Astrocyte of the cerebellum (primary cell): ENCODE measurements around the gene MAPK14.
"Not testable (repeated sequence)": the region's sequence is repeated elsewhere in the genome, so short reads cannot be mapped to it uniquely, and the experiment has no call there.

Experiments used
- DNase-seq: peaks from one replicate; pipeline ENCODE4 v3.0.0-alpha.2; 2011; ENCODE audit warnings: low read depth
- H3K4me3 ChIP-seq: 2 replicates; pipeline ENCODE4 v1.5.1; 2011; ENCODE audit warnings: mild to moderate bottlenecking, low read depth, low read length, moderate library complexity
- in situ Hi-C: cut with HindIII; loops from 2 replicates; pipeline ENCODE4 v1.10.0; 2017; ENCODE audit warnings: low sequenced_read_pairs
- TF ChIP-seq, protein P1 (sequence below): IDR thresholded peaks from 2 replicates; pipeline ENCODE4 v1.5.1; 2012; ENCODE audit warnings: low read length, low read depth, moderate library complexity, mild to moderate bottlenecking; ENCODE audit errors: missing control alignments

The MAPK14 gene

DNA sequence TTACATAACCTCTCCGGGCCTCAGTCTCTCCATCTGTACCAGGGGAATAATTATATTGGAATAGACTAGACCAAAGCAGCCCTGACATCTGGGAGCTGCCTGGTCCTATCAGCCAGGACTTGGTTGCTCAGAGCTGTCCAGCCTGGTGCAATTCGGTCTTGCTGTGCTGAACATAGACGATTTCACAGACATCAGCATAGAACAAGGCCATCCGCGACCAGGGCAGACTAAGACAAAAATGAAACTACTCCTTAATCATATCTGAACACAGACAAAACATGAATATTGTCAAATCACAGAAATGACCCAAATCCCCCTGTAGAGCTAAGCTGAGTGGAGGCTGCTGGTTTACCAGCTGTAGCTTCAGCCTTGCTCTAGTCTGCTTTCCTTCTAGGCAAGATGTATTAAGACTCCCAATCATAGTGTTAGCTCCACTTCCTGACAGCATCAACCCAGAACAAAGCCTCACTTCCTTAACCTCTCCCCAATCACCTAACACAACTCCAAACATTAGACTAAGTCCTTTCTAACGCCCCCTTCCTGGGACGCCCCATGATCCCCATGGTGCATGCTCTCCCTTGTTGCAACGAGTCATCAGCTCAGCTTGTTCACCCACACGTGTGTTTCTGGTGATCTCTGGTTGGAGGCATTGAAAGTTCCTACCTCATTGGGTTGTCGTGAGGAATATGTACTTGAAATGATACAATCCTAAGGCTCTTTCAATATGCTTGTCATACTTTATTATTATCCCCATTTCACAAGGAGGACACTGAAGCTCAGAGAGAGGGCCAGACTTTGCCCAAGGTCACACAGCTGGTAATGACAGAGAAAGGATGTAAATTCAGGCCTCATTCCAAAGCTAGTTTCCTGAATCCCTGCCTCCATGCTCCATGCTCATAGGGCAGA, 99.2 kb downstream of the MAPK14 start:
- no peak overlapping the region for H3K4me3 ChIP-seq
- in situ Hi-C loops: no loop called here
- no peak for DNase-seq
- TF ChIP-seq, protein P1, sequence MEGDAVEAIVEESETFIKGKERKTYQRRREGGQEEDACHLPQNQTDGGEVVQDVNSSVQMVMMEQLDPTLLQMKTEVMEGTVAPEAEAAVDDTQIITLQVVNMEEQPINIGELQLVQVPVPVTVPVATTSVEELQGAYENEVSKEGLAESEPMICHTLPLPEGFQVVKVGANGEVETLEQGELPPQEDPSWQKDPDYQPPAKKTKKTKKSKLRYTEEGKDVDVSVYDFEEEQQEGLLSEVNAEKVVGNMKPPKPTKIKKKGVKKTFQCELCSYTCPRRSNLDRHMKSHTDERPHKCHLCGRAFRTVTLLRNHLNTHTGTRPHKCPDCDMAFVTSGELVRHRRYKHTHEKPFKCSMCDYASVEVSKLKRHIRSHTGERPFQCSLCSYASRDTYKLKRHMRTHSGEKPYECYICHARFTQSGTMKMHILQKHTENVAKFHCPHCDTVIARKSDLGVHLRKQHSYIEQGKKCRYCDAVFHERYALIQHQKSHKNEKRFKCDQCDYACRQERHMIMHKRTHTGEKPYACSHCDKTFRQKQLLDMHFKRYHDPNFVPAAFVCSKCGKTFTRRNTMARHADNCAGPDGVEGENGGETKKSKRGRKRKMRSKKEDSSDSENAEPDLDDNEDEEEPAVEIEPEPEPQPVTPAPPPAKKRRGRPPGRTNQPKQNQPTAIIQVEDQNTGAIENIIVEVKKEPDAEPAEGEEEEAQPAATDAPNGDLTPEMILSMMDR: no peak

DNA sequence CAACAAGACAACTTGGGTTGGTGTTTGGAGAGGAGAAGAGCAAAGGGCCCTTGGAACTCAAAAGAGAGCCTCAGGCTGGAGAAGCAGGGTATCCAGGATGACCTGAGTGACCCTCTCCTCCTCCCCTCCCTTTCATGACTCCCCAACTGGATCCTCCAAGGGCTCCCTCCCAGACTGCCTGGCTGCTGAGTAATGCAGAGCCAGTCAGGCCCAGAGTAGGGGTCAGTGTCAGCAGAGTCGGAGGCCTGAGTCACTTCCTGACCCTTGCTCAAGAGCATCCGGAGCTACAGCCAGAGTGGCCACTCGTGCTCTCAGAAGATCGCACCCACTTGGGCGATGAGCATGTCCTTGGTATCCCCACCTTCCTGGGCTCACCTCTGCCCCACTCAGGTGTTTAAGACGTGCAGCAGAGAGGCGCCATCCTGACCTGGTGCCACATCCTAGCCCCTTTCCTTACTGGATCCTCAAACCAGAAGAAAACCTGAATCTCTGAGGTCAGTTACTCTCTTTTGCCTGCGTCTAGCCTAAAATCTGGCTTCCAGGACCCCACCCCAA, 99.9 kb downstream of the MAPK14 start:
- no peak overlapping the region for H3K4me3 ChIP-seq
- TF ChIP-seq, protein P1: no peak
- in situ Hi-C loops: no loop called here
- no peak for DNase-seq

DNA sequence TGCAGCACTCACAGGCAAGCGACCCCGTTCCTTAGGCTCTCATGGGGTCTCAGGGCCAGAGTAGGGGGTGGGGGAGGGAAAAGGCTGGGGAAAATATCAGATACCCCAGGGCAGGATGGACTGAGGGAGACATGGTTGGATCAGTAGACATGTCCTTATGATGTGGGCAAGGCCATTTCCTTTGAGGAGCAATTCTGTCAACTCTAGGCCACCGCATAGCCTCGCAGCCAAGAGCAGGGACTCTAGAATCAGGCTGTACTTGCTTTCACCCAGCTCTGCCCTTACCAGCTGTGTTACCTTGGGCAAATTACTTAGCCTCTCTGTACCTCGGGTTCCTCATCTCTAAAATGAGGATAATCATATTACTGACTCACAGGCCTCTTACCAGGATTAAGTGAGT, 100.5 kb downstream of the MAPK14 start:
- TF ChIP-seq, protein P1: no peak
- in situ Hi-C loops: no loop called here
- no peak for DNase-seq
- H3K4me3 ChIP-seq: no peak overlapping the region

DNA sequence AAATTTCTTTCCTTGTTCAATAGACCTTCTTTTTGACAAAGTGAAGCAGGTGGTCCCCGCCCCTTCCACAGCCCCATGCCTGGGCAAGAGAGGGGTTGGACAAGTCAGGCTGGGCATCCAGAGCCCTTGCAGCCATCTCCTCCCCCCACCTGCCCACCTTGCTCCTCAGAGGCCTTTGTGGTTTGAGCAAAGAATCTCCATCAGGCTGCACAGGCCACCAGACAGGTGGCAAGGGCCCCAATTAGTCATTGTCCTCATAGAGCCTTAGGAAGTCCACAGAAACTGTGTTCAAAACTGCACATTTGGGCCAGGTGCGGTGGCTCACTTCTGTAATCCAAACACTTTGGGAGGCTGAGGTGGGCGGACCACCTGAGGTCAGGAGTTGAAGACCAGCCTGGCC, 101.2 kb downstream of the MAPK14 start:
- in situ Hi-C loops: no loop called here
- no peak overlapping the region for H3K4me3 ChIP-seq
- TF ChIP-seq, protein P1: no peak
- DNase-seq: no peak

DNA sequence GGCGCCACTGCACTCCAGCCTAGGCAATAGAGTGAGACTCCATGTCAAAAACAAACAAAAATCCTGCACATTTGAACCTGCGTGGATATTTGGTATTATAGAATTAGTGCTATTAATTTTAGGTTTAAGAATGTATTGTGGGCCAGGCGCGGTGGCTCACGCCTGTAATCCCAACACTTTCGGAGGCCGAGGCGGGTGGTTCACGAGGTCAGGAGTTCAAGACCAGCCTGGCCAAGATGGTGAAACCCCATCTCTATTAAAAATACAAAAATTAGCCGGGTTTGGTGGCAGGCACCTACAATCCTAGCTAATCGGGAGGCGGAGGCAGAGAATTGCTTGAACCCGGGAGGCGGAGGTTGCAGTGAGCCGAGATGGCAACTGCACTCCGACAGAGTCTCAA, 101.7 kb downstream of the MAPK14 start:
- in situ Hi-C loops, H3K4me3 ChIP-seq, DNase-seq: not testable (repeated sequence)

DNA sequence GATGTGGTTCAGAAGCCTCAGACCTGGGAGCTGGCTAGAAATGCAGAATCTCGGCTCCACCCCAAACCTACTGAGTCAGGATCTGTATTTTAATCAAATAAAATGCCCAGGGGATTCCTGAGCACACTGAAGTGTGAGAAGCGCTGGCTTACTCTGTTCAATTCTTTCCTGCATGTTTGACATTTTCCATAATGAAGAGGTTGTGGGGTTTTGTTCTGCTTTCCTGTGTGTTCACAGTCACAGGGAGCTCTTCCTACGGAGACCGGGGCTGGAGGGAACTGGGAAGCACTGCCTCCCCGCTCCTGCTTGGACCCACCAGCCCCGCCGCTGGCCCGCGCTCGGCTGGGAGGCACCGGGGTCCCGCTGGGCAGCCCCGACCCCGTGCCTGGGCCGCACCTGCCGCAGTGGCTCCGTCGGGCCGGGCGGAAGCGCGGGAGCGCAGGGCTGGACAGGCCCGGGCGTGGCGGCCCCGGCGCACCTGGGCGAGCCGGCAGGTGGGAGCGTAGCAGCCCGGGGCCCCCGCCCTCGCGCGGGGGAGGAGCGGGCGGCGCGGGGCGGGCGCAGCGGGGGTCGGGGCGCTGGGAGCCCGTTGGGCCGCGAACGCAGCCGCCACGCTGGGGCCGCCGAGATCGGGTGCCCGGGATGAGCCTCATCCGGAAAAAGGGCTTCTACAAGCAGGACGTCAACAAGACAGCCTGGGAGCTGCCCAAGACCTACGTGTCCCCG, 102.5 kb downstream of the MAPK14 start, which contains the start of gene MAPK13:
TSS of gene MAPK13 (plus strand) at position 573 of the 726 bp plus-strand sequence. CDS start at position 643, 70 bp downstream.
- no peak within 1 kb of the TSS for H3K4me3 ChIP-seq
- in situ Hi-C loops: no loop called here
- TF ChIP-seq, protein P1: no peak
- no peak for DNase-seq
